Astrocyte of the cerebellum (primary cell): ENCODE results near the gene MYBBP1A.

Experiments used
- DNase-seq: peaks from one replicate; pipeline ENCODE4 v3.0.0-alpha.2; 2011; ENCODE audit warnings: low read depth
- H3K4me3 ChIP-seq: 2 replicates; pipeline ENCODE4 v1.5.1; 2011; ENCODE audit warnings: mild to moderate bottlenecking, low read depth, low read length, moderate library complexity
- CTCF ChIP-seq: IDR thresholded peaks from 2 replicates; pipeline ENCODE4 v1.5.1; 2012; ENCODE audit warnings: low read length, low read depth, moderate library complexity, mild to moderate bottlenecking; ENCODE audit errors: missing control alignments
- in situ Hi-C: cut with HindIII; loops from 2 replicates; pipeline ENCODE4 v1.10.0; 2017; ENCODE audit warnings: low sequenced_read_pairs

MYBBP1A gene

GRCh38 chr17:4505187-4505586 is 50.0 kb downstream of the MYBBP1A start:
- TF ChIP-seq CTCF = no peak
- no peak overlapping the region for H3K4me3 ChIP-seq
- in situ Hi-C loops = no loop called here
- no peak for DNase-seq

- in situ Hi-C loops = no loop called here
- no peak for TF ChIP-seq CTCF
- no peak for DNase-seq
- no peak overlapping the region for H3K4me3 ChIP-seq
Measured at GRCh38 chr17:4504188-4504587, 51.0 kb downstream of the MYBBP1A start.

- H3K4me3 ChIP-seq = no peak overlapping the region
- TF ChIP-seq CTCF = no peak
- in situ Hi-C loops = no loop called here
- DNase-seq = no peak
Measured at GRCh38 chr17:4503283-4504025, 51.7 kb downstream of the MYBBP1A start.

GRCh38 chr17:4502466-4503154 is 52.6 kb downstream of the MYBBP1A start:
- in situ Hi-C loops = no loop called here
- no peak for TF ChIP-seq CTCF
- DNase-seq = no peak
- H3K4me3 ChIP-seq = no peak overlapping the region

GRCh38 chr17:4501295-4501949 is 53.8 kb downstream of the MYBBP1A start:
- in situ Hi-C loops = no loop called here
- H3K4me3 ChIP-seq = no peak overlapping the region
- TF ChIP-seq CTCF = no peak
- no peak for DNase-seq

GRCh38 chr17:4500191-4500571 is 55.0 kb downstream of the MYBBP1A start:
- no peak overlapping the region for H3K4me3 ChIP-seq
- in situ Hi-C loops = no loop called here
- DNase-seq = no peak
- TF ChIP-seq CTCF = no peak
